ENCODE data around the gene ATP5MK. TPM values are rescaled to one million over a fixed set of nuclear protein-coding genes. Genes with fewer than 3 reads are reported as not detected.

ATP5MK gene
- total RNA-seq, 2 donors from 2014 or later = 551 to 577 TPM

DNA sequence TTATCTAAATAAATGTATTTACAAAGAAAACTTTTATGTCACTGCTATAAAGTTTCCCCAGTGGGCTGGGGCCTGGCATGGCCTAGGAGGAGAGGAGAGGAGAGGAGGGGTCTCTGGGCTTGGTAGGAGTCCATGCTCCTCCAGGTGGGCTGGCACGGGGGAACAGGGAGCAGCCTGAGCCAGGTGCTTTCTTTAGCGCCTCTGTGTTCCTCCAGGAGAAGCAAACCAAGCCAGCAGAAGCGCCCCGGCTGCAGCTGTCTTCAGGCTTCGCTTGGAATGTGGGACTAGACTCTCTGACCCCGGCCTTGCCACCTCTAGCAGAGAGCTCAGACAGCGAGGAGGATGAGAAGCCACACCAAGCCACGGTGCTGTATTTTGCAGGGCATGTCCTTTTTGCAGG, 45.3 kb upstream of the ATP5MK start:
- H3K4me1 ChIP-seq = no peaks in the 10 kb centered on the region
- no peak overlapping the region for H3K9ac ChIP-seq (ENCODE audit: low read depth in 2 of 2, low read length in 2 of 2)
- no peaks in the 10 kb centered on the region for H3K36me3 ChIP-seq
- no peak overlapping the region for H3K27ac ChIP-seq
- TF ChIP-seq, protein P1, sequence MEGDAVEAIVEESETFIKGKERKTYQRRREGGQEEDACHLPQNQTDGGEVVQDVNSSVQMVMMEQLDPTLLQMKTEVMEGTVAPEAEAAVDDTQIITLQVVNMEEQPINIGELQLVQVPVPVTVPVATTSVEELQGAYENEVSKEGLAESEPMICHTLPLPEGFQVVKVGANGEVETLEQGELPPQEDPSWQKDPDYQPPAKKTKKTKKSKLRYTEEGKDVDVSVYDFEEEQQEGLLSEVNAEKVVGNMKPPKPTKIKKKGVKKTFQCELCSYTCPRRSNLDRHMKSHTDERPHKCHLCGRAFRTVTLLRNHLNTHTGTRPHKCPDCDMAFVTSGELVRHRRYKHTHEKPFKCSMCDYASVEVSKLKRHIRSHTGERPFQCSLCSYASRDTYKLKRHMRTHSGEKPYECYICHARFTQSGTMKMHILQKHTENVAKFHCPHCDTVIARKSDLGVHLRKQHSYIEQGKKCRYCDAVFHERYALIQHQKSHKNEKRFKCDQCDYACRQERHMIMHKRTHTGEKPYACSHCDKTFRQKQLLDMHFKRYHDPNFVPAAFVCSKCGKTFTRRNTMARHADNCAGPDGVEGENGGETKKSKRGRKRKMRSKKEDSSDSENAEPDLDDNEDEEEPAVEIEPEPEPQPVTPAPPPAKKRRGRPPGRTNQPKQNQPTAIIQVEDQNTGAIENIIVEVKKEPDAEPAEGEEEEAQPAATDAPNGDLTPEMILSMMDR (IDR thresholded peaks at IDR 0.05) = no peak
- no peak for DNase-seq
- H3K27me3 ChIP-seq = no peaks in the 10 kb centered on the region
- no peak overlapping the region for H3K4me3 ChIP-seq
- H3K9me3 ChIP-seq = no peaks in the 10 kb centered on the region
- intact Hi-C loops (cut with DNase I) = no loop called here

DNA sequence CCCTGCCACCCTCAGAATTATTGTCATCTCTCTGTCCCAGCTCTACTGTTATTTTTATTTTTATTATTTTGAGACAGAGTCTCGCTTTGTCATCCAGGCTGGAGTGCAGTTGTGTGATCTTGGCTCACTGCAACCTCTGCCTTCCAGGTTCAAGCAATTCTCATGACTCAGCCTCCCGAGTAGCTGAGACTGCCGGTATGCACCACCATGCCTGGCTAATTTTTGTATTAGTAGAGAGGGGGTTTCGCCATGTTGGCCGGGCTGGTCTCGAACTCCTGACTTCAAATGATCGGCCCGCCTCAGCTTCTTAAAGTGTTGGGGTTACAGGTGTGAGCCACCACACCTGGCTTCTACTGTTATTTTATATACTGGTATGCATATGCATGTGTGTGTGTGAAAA, 44.9 kb upstream of the ATP5MK start:
- TF ChIP-seq, protein P1 (IDR thresholded peaks at IDR 0.05) = no peak
- Histone ChIP-seq H3K4me1 (no peaks in the 10 kb centered on the region), H3K36me3 (no peaks in the 10 kb centered on the region), H3K9me3 (no peaks in the 10 kb centered on the region), H3K27me3 (no peaks in the 10 kb centered on the region), H3K27ac (no peak overlapping the region), H3K9ac (ENCODE audit: low read depth in 2 of 2, low read length in 2 of 2) (no peak overlapping the region), H3K4me3 (no peak overlapping the region)
- DNase-seq = no peak
- intact Hi-C loops (cut with DNase I) = no loop called here

DNA sequence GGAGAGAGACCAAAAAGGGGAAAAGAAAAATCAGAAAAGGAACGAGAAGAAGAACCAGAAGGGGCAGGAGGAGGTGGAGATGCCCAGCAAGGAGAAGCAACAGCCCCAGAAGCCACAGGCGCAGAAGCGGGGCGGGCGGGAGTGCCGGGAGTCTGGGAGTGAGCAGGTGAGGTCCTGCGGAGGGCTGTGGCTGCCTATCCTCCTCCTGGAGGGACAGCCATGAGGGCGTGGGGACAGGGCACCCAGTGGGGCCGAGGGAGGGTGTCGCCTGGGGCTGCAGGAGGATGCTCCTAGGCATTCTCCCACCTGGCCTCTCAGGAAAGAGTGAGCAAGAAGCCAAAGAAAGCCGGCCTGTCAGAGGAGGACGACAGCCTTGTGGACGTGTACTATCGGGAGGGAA, 44.1 kb upstream of the ATP5MK start:
- Histone ChIP-seq H3K9me3 (no peaks in the 10 kb centered on the region), H3K36me3 (no peaks in the 10 kb centered on the region), H3K27ac (no peak overlapping the region), H3K4me1 (no peaks in the 10 kb centered on the region), H3K27me3 (no peaks in the 10 kb centered on the region), H3K9ac (ENCODE audit: low read depth in 2 of 2, low read length in 2 of 2) (no peak overlapping the region), H3K4me3 (no peak overlapping the region)
- no peak for DNase-seq
- TF ChIP-seq, protein P1 (IDR thresholded peaks at IDR 0.05) = no peak
- intact Hi-C loops (cut with DNase I) = no loop called here

DNA sequence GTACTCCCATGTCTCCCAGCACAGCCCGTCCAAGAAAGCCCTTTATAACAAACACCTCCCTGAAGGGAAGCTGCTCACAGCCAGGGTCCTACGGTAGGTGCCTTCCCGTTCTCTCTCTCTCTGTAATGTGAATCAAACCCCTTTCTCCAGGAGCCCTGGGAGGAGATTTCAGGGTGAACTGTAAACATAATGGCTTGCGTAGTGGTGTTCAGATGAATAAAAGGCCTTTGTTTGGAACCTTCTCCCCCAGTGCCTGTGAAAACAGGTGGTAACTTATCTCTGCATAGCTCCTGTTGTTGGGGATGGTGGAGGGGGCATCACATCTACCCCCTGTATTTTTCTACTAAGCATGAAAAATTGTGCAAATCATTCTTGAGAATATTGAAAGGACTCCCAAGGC, 43.5 kb upstream of the ATP5MK start:
- H3K27me3 ChIP-seq = no peaks in the 10 kb centered on the region
- H3K9ac ChIP-seq (ENCODE audit: low read depth in 2 of 2, low read length in 2 of 2) = no peak overlapping the region
- intact Hi-C loops (cut with DNase I) = no loop called here
- TF ChIP-seq, protein P1 (IDR thresholded peaks at IDR 0.05) = no peak
- no peak overlapping the region for H3K4me3 ChIP-seq
- H3K27ac ChIP-seq = no peak overlapping the region
- no peaks in the 10 kb centered on the region for H3K4me1 ChIP-seq
- H3K36me3 ChIP-seq = no peaks in the 10 kb centered on the region
- H3K9me3 ChIP-seq = no peaks in the 10 kb centered on the region
- no peak for DNase-seq

DNA sequence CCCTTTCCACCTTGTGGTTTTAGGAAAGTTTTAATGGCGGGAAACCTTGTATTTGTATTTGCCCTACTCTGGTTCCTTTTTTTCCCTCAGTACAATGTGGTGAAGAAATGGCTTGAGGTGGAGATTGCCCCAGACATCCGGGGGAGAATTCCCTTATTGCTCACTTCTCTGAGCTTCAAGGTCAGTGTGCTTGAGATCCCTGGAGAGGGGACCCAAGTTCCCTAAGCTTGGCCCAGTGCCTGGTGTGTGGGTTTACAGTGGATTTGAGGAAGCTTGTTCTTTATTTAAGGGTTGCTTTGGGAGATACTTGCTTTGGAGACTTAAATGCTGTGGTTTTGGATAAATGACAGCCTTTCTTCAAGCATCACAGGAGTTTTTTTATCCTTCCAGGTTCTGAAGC, 37.6 kb upstream of the ATP5MK start:
- no peak overlapping the region for H3K4me3 ChIP-seq
- no peak overlapping the region for H3K27ac ChIP-seq

More for the DNA sequence above, 37.6 kb upstream of the ATP5MK start:
- H3K27me3 ChIP-seq = no peaks in the 10 kb centered on the region
- no peaks in the 10 kb centered on the region for H3K4me1 ChIP-seq
- H3K9me3 ChIP-seq = no peaks in the 10 kb centered on the region
- no peak for DNase-seq
- no peak overlapping the region for H3K9ac ChIP-seq (ENCODE audit: low read depth in 2 of 2, low read length in 2 of 2)
- TF ChIP-seq, protein P1 (IDR thresholded peaks at IDR 0.05) = no peak
- intact Hi-C loops (cut with DNase I) = no loop called here
- H3K36me3 ChIP-seq = no peaks in the 10 kb centered on the region
